Rectal smooth muscle tissue (tissue), 1 donor: Measurements from ENCODE around the gene SLC48A1.

Experiments used
- H3K27ac ChIP-seq: one replicate; pipeline ENCODE4 v1.7.0; 2013; ENCODE audit warnings: low read depth, low read length, inconsistent platforms
- H3K27me3 ChIP-seq: one replicate; pipeline ENCODE4 v1.7.0; 2013; ENCODE audit warnings: low read length; ENCODE audit not compliant: control insufficient read depth, insufficient read depth
- H3K36me3 ChIP-seq: one replicate; pipeline ENCODE4 v1.7.0; 2013; ENCODE audit warnings: low read length; ENCODE audit not compliant: control insufficient read depth, insufficient read depth
- H3K4me1 ChIP-seq: one replicate; pipeline ENCODE4 v1.7.0; 2013; ENCODE audit warnings: low read length; ENCODE audit not compliant: control insufficient read depth, insufficient read depth
- H3K4me3 ChIP-seq: one replicate; pipeline ENCODE4 v1.7.0; 2013; ENCODE audit warnings: low read length
- H3K9ac ChIP-seq: one replicate; pipeline ENCODE4 v1.7.0; 2013; ENCODE audit warnings: low read length

SLC48A1 gene

GRCh38 chr12:47818467-47819137 is 45.6 kb downstream of the SLC48A1 start:
- H3K27ac ChIP-seq = peak overlapping the region; percentile 99
- no peaks in the 10 kb centered on the region for H3K36me3 ChIP-seq
- H3K27me3 ChIP-seq = no peaks in the 10 kb centered on the region
- peaks cover 51% of the 10 kb centered on the region for H3K4me1 ChIP-seq
- peak overlapping the region; percentile 66 for H3K4me3 ChIP-seq
- H3K9ac ChIP-seq = peak overlapping the region; percentile 57

GRCh38 chr12:47819138-47819895 is 46.3 kb downstream of the SLC48A1 start:
- Histone ChIP-seq H3K4me1 (peaks cover 44% of the 10 kb centered on the region), H3K4me3 (peak overlapping the region; percentile 95), H3K27ac (peak overlapping the region; percentile 99), H3K27me3 (no peaks in the 10 kb centered on the region), H3K36me3 (no peaks in the 10 kb centered on the region), H3K9ac (peak overlapping the region; percentile 57)

- Histone ChIP-seq H3K27ac (peak within 1 kb of the TSS; percentile 99), H3K4me1 (peaks cover 47% of the 10 kb centered on the region), H3K27me3 (no peaks in the 10 kb centered on the region), H3K36me3 (no peaks in the 10 kb centered on the region), H3K9ac (peak within 1 kb of the TSS; percentile 97), H3K4me3 (peak within 1 kb of the TSS; percentile 95)
Observed at GRCh38 chr12:47819896-47820630, 47.0 kb downstream of the SLC48A1 start, which contains the start of gene HDAC7. HDAC7 (minus strand) TSS chr12:47819903; CDS start chr12:47819785, 118 bp downstream.

DNA sequence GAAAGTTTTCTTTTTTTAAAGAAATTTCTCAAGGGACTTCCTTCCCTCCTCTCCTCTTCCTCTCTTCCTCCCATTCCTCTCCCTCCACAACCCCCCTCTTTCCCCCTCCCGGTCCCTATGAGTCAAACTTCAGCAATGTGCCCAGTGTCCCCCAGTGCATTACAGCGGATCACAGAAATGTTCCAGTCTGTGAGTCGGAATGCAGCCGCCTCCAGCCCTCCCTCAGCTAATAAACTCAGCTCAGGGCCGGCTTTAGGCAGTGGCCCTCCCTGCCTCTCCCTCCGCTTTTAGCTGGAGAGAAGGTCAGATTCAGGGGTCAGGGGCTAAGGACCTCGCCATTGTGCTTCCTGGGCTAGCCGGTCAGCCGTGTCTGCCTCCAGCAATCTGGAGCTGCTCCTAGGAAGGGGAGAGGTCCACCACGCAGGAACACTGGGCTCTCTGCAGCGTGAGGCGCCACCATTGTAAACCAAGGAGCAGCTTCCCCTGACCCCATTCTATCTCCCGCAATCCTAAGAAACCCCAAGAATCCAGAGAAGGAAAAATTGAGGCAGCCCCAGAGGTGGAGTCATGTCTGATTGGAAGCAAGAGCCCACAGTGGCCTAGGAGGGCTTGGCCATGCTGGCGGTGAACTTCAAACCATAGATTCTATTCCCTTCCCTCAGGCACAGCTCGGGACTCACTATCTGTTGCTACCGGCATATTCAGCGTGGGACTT is 47.8 kb downstream of the SLC48A1 start:
- peak overlapping the region; percentile 97 for H3K9ac ChIP-seq
- H3K4me1 ChIP-seq = peaks cover 53% of the 10 kb centered on the region
- H3K4me3 ChIP-seq = peak overlapping the region; percentile 95
- H3K27me3 ChIP-seq = no peaks in the 10 kb centered on the region
- H3K36me3 ChIP-seq = no peaks in the 10 kb centered on the region
- H3K27ac ChIP-seq = peak overlapping the region; percentile 99

DNA sequence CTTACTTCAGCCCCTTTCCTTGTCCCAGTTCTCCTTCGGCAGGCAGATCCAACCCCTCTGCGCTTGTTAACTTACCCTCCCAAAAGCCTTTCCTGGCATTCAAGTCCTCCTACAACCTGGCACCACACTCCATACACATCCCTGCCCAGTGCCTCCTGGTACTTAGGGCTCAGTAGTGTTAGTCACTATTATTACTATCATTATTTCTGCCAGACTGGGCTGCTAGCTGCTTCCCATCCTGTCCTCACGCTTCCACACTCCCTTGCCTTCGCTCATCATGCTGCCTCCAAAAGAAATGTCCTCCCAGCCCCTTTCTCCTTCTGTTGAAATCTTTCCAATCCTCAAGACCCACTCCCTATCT is 48.3 kb downstream of the SLC48A1 start:
- peaks cover 55% of the 10 kb centered on the region for H3K4me1 ChIP-seq
- H3K27me3 ChIP-seq = no peaks in the 10 kb centered on the region
- peak overlapping the region; percentile 99 for H3K27ac ChIP-seq
- peak overlapping the region; percentile 95 for H3K4me3 ChIP-seq
- H3K9ac ChIP-seq = peak overlapping the region; percentile 39
- H3K36me3 ChIP-seq = no peaks in the 10 kb centered on the region

DNA sequence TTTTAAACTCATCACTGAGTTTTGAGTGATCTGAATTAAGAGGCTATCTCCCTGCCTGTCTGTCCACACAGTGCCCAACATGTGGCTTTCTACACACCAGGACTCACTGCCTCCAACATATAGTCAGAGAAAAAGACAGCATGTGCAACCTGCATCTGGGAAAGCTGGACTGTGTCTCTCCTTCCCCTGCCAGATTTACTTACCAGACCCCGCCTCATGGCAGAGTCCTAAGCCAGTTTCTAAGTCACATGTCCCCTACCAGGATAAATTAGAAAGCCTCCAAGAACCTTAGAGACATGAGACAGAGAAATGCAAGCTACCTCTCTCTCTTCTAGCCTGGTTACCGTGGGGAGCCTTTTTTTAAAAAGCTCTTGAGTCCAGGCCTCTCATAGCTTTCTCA is 49.4 kb downstream of the SLC48A1 start:
- Histone ChIP-seq H3K27me3 (no peaks in the 10 kb centered on the region), H3K4me3 (no peak overlapping the region), H3K27ac (peak overlapping the region; percentile 99), H3K4me1 (peaks cover 49% of the 10 kb centered on the region), H3K9ac (no peak overlapping the region), H3K36me3 (no peaks in the 10 kb centered on the region)

- Histone ChIP-seq H3K36me3 (no peaks in the 10 kb centered on the region), H3K4me3 (no peak overlapping the region), H3K27me3 (no peaks in the 10 kb centered on the region), H3K27ac (peak overlapping the region; percentile 99), H3K4me1 (peaks cover 44% of the 10 kb centered on the region), H3K9ac (no peak overlapping the region)
Observed at GRCh38 chr12:47822863-47823262, 49.8 kb downstream of the SLC48A1 start.

- Histone ChIP-seq H3K9ac (no peak overlapping the region), H3K4me3 (no peak overlapping the region), H3K27ac (peak overlapping the region; percentile 99), H3K27me3 (no peaks in the 10 kb centered on the region), H3K4me1 (peaks cover 46% of the 10 kb centered on the region), H3K36me3 (no peaks in the 10 kb centered on the region)
Observed at GRCh38 chr12:47823422-47824086, 50.5 kb downstream of the SLC48A1 start.

DNA sequence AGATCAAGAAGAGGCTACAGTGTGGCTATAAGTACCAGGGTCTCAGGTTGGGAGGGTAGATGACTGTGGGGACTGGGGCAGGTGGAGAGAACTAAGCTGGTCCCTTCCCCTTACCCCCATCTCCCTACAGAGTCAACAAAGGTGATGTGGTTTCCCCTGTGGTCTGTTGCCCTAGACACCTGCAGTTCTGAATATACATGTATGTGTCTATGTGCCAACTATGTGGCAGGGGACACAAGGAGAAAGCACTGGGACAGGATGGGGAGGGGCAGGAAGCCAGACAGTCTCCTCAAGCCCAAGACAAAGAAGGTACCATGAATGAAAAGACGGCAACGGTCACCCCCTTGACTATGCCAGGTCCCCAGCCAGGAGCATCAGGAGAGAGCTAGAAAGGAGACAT is 51.2 kb downstream of the SLC48A1 start:
- H3K27me3 ChIP-seq = no peaks in the 10 kb centered on the region
- H3K4me3 ChIP-seq = no peak overlapping the region
- peak overlapping the region; percentile 75 for H3K27ac ChIP-seq
- H3K36me3 ChIP-seq = no peaks in the 10 kb centered on the region
- no peak overlapping the region for H3K9ac ChIP-seq
- peaks cover 50% of the 10 kb centered on the region for H3K4me1 ChIP-seq

- H3K9ac ChIP-seq = no peak overlapping the region
- peak overlapping the region; percentile 75 for H3K27ac ChIP-seq
- no peak overlapping the region for H3K4me3 ChIP-seq
- H3K27me3 ChIP-seq = no peaks in the 10 kb centered on the region
- no peaks in the 10 kb centered on the region for H3K36me3 ChIP-seq
- peaks cover 54% of the 10 kb centered on the region for H3K4me1 ChIP-seq
Observed at GRCh38 chr12:47824635-47825034, 51.6 kb downstream of the SLC48A1 start.

- Histone ChIP-seq H3K9ac (no peak overlapping the region), H3K27me3 (no peaks in the 10 kb centered on the region), H3K4me3 (no peak overlapping the region), H3K4me1 (peaks cover 54% of the 10 kb centered on the region), H3K36me3 (no peaks in the 10 kb centered on the region), H3K27ac (peak overlapping the region; percentile 75)
Observed at GRCh38 chr12:47825173-47825639, 52.2 kb downstream of the SLC48A1 start.
